Amygdala (tissue), 56 donors: Measurements from ENCODE around the gene ZNF639.
A peak's percentile ranks its signal among the peaks of the same experiment; 100 is the strongest.
"Not testable (repeated sequence)": the region's sequence is repeated elsewhere in the genome, so short reads cannot be mapped to it uniquely, and the experiment has no call there.

Experiments
- DNase-seq, 56 donors: peaks; one replicate each; lab custom pipeline; 2025; lab: John Stamatoyannopoulos, UW

Gene ZNF639, protein sequence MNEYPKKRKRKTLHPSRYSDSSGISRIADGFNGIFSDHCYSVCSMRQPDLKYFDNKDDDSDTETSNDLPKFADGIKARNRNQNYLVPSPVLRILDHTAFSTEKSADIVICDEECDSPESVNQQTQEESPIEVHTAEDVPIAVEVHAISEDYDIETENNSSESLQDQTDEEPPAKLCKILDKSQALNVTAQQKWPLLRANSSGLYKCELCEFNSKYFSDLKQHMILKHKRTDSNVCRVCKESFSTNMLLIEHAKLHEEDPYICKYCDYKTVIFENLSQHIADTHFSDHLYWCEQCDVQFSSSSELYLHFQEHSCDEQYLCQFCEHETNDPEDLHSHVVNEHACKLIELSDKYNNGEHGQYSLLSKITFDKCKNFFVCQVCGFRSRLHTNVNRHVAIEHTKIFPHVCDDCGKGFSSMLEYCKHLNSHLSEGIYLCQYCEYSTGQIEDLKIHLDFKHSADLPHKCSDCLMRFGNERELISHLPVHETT

DNA sequence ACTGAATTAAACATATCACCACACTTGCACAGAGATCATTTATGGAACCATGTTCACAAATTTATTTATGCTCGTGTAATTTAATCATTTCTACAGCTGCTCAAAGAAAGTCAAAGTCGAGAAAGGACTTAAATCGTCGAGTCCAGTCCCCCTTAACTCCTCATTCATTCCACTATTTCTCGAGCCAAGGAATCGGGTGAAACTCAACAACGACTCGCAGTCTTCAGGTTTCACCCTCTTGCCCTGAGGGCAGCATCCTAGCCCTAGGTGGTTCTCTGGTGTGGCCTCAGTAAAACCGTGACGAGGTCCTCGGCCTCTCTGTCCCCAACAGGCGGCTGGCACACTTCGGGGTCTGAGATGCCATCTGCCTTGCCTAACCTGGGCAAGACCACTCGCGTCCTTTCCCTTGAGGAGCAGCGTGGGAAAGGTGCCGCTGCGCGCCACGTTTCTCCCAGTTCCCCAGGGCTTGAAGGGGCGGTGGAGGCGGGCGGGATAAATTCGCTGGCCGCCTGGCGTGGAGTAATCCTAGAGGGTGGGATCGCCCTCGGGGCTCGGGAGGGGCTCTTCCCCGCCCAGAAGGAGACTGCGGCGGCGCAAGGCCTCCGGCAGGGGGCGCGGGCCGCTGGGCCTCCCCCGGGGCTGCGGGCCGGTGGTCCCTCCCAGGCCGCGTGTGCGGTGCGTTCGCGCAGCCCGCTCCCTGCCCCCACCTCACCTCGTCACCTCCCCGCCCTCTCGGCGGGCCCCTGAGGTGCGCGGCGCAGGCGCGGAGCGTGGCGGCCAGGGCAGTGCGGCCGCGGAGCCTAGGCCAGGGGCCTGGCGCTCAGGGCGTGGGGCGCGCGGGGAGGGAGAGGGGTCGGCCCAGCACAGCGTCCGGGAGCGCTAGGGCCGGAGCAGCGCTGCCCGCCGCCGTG, at the start of gene ZNF639:
Gene ZNF639, plus strand, starts transcription at position 746 of the 911 bp plus-strand sequence. CDS start 5,263 bp downstream, outside the sequence.
- DNase-seq = peak in 51 of 56 donors; percentile 17 to 87 (median 63)

DNA sequence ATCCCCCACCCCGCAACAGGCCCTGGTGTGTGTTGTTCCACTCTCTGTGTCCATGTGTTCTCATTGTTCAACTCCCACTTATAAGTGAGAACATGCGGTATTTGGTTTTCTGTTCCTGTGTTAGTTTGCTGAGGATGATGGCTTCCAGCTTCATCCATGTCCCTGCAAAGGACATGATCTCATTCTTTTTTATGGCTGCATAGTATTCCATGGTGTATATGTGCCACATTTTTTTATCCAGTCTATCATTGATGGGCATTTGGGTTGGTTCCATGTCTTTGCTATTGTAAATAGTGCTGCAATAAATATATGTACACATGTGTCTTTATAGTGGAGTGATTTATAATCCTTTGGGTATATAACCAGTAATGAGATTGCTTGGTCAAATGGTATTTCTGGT, 48.4 kb upstream of the ZNF639 start:
- DNase-seq = not testable (repeated sequence)

DNA sequence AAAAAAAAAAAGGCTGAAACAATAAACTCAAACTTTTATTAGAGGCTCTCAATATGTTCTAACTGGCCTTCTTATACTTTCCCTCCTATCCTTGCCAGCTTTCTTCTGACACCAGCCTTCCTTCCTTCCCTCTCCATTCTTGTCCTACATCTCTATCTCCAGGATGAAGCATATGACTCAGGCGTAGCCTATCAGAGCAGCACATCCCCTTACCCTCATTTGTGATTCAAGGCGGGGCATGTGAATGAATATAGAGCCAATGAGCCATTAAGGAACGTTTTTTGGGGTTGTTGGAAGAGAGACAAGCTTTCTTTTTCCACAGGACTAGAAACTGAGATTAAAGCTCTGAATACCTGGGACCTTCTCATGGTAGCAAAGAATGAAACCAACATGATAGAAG, 46.8 kb upstream of the ZNF639 start:
- no peak for DNase-seq

DNA sequence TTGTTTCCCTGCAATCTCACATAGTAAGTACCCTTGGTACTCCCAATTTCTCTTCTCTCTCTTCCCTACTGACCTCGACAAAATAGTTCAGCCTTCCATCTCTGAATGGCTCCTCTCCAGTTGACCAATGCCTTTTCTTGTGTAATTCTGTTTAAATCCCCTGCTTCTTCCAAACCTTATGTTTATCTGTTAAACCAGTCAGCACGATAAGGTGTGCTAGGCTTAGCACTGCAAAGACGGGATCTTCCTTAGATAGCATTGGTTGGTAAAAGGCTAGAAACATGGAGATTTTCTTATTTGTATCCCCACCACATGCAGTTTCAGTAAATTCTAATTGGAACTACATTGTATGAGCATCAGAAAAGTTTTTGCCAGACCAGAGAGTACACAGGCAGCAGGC, 46.1 kb upstream of the ZNF639 start:
- DNase-seq = no peak

DNA sequence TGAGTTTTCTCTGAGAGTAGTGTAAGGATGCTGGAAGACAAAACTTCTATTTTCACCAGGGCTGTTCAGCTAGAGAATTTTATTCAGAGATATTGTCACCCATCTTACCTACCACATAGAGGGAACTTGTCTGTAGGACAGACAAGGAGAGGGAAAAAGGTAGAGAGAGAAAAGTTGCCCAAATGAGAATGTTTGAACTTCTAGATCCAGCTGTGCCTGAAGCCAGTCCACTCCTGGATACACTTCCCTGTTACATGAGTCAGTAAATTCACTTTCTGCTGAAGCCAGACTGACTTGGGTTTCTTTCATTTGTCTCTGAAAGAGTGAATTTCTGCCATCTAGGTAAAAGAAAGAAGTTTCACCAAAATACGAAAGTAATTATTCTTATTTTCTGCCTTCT, 44.7 kb upstream of the ZNF639 start:
- DNase-seq = no peak

DNA sequence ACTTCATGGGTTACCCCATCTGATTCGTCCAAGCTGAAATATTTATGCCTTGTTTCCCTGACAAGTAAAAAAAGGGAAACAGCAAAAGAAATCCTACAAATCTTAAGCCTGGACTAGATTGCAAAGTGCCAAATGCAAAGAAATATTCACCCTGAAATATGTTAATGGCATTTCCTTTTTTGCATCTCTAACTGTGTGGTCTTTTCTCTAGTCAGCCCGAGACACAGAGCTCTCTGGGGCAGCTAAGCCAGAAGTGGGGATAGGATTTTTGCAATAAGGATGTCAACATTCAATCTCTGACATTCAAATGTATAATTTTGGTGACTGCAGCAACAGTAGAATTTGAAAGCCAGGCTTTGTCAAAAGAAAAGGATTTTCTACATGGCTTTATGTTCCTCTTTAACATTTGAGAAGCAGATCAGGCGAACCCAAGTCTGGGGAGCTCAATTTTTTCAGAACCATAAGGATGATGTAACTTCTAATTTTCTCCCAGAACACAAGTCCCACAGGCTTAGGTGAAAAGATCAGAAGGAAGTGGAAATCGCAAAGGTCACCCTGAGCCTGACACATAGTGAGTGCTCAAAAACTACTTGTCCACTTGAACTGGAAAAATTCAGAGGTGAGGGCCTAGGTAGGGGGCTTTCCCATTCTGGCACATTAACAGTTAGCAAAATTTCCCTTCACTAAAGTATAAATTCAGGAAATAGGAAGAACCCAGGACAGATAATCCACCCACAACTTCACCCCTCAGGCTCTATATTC, 43.7 kb upstream of the ZNF639 start:
- no peak for DNase-seq

DNA sequence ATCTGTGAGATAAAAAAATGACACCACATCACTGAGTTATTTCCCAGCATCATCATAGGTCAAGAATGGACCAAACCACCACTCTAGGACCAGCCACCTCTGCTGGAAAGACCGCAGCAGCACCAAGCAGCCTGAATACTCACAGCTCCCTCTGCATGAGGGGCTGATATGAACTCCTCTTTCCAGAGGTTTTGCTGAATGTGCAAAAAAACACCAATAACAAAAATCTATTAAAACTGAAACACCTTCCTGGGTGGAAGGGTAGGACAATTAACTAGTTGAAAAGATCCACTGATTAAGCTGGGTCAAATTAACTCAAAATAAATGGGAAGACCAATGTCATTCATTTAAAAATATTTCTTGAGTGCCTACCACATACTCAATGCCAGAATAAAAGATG, 43.0 kb upstream of the ZNF639 start:
- no peak for DNase-seq

DNA sequence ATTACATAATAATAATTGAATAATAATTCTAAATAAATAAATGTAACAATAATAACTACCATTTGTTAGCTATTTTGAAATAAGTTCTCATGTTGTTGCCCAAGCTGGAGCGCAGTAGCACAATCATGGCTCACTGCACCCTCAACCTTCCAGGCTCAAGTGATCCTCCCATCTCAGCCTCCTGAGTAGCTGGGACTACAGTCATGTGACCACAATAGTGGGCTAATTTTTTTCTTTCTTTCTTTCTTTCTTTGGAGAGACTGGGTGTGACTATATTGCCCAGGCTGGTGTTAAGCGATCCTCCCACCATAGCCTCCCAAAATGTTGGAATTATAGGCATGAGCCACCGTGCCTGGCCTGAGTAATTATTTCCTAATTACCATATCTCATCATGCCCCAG, 41.0 kb upstream of the ZNF639 start:
- no peak for DNase-seq

DNA sequence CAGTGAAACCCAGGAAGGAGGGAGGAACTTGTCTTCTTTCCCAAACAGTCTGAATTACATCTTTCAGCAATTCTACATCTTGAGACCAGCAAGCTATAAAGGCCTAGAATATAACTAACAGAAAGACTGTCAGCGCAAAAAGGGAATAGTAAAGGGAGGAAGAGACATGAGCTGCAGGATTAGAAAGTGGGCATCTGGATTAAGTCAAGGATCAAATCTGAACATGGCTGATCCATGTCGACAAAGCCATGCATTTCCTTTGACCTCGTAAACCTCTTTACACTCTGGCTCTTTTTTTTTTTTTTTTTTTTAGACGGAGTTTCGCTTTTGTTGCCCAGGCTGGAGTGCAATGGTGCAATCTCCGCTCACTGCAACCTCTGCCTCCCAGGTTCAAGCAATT, 36.5 kb upstream of the ZNF639 start:
- no peak for DNase-seq

DNA sequence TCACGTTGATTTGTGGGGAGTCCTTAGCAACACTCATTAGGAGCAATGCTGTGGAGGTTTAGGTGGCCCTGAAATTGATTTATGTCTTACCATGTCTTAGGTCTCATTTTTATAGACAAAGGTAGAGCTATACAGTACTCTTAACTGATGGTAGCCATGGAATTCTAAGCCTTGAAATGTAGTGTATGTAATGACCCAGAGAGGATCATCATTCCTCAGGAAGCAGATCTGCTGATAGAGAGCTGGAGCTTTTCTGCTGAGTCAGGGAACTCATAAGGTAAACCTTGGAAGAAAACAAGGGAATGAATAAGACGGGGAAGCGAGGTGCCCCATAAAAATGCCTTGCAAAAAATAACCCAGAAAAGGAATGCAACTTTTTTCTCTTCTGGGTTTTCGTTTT, 34.0 kb upstream of the ZNF639 start:
- DNase-seq = no peak

DNA sequence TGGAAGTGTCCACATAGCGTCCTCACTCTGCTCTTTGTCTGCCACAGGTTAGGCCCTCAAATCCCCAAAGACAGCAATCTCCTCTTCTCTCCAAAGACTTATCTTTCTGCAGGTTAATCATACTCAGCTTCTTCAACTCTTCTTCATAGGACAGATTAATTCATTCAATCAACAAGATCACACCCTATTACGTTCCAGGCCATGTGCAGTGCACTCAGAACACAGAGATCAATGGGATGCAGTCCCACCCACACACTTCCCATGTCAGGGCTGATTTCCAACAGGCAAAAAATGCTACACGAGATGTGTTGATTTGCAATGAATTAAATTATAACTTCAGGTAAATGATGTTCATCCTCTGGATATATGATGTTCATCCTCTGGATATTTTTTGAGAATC, 33.5 kb upstream of the ZNF639 start:
- DNase-seq = no peak

DNA sequence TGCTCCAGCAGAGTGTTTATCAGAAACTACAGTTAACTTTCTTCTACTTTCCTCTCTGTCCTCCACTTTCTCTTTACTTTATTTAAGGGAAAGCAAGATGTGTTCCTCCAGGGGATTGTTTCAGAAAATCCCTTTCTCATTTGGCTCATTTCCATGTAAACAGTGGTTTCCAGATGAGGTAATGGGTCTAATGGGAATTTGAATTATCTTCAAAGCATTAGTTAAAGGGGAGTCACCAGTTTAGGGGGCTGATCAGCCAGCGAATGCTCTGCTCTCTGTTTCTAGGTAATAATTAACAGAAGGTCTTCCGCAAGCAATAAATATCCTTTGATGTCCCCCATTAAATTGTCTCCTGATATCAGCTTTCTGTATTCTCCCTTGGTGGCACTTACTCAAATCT, 30.4 kb upstream of the ZNF639 start:
- no peak for DNase-seq

DNA sequence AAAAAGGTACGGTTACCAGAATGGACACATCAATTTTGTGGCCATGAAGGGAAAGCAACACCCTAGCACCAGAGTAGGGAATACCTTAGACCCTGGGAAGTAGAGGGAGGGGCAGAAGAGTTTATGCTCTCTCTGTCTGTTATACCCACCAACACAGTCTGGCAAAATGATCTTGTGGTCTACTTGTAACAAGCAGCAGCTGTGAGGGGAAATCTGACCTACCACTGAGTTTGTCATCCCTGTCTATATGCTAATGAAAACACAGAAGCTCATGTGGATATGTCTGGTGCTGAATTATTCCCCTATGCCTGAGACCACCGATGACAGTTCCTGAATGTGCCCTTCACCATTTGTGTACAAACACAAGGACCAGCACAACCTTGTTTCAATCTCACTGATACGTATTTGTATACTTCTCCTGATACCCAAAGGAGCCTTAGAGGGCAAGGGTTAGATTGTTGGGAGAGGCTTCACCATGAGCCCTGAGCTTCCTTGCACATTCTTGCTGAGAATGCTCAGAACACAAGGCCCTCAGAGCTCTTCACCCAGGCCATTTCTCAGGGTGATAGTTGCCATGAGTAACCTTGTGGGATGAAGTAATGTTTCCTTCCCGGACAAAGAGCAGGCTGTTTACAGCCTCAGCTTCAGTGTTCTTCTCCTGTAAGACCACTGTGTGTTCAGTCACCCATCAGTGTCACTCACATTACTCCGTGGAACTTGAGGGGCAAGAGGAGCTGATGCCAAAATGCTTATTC, 24.7 kb upstream of the ZNF639 start:
- no peak for DNase-seq

DNA sequence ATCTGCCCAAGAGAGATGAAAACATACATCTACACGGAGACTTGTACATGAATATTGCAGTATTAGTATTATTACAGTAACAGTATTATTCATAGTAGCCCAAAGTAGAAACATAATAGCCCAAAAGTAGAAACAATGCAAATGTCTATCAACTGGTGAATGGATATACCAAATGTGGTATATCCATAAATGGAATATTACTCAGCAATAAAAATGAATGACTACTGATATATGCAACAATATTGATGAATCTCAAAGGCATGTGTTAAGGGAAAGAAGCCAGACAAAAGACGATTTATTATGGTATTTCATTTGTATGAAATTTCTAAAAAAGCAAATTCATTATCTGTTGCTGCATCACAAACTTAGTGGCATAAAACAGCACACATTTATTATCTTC, 23.5 kb upstream of the ZNF639 start:
- no peak for DNase-seq

DNA sequence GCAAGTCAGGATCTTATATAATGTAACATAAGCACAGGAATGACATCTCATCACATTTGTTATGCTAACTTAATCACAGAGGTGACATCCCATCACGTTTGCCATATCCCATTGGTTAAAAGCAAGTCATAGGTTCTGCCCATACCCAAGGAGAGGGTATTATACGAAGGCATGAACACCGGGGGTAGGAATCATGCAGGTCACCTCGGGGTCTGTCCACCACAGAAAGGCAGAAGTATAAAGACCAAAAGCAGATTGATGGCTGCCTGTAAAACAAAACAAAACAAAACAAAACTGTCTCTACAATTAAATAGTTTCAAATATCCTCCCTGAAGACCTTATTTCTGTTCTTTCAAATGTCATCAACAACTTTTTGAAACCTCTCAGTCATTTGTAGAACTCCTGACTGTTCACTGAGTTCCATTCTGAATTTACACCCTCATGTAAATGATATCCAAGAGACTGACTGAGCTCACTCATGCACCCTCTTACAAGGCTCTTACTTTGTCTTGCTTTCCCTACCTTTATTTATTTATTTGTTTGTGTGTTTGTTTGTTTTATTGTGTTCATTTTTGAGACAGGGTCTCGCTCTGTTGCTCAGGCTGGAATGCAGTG, 22.7 kb upstream of the ZNF639 start:
- DNase-seq = no peak

DNA sequence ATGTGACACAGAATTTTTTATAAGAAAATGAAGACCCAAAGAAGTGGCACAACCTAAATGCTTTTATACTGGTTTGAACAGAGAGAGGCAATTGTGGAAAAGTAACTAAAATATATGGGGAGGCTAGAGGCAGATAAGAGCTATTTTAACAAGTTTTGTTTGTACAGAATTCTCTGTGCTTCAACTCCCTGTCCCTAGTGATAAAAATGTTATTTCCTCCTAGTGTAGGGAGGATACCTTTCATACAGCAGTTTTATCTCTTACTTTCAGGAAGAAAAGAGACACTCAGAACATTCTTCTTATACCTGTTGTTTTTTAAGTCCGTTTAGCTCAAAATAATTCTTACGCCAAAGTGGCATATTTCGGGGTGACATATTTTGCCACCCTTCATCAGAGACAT, 21.2 kb upstream of the ZNF639 start:
- DNase-seq = no peak

DNA sequence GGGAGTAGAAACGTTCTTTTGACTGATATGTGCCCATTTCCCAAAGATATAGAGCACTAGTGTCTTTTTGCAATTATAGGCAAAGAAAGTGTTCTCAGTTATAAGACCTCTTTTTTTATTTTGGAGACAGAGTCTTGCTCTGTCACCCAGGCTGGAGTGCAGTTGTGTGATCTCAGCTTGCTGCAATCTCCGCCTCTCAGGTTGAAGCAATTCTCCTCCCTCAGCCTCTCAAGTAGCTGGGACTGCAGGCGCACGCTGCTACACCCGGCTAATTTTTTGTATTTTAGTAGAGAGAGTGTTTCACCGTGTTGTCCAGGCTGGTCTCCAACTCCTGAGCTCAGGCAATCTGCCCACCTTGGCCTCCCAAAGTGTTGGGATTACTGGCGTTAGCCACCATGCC, 20.7 kb upstream of the ZNF639 start:
- no peak for DNase-seq

DNA sequence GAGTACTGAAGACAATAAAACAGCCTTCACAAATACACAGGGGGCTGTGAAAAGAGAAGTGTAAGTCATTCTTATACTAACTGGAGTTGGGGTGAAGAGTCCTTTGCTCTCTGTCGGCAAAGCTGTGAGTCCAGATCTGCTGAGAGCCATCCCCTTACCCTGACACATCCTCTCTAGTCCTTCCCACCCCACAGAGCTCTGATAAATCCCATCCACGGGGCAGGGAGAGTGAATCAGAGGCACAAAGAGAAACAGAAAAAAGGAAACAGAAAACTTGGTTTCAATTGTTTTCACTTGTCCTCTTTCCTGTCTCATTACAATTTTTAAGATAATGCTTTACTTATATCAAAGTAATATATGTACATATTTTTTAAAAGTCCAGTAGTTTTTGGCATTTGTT, 18.2 kb upstream of the ZNF639 start:
- no peak for DNase-seq

DNA sequence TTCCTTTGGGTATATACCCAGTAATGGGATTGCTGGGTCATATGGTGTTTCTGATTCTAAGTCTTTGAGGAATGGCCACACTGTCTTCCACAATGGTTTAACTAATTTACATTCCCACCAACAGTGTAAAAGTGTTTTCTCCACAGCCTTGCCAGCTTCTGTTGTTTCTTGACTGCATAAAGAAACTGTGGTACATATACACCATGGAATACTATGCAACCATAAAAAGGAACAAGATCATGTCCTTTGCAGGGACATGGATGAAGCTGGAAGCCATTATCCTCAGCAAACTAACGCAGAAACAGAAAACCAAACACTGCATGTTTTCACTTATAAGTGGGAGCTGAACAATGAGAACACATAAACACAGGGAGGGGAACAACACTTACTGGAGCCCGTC, 15.5 kb upstream of the ZNF639 start:
- not testable (repeated sequence) for DNase-seq

DNA sequence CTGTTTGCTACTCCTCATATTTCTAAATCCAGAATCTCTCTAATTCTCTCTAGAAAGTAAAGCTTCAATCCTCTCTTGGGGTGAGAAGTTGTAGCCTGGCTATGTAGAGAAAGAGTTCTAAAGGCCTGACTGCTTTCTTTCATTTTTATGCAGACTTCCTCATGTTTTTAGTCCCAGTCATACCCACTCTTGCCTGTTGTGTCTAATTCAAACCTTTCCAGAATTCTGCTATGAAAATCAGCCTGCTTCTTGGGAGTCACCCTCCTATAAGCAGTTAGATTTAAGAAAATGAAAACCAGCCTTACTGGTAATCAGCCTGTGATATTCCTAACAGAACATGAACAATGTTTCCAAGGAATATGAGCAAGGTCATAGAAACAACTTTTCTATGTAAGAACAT, 14.8 kb upstream of the ZNF639 start:
- DNase-seq = no peak
